Measurements from ENCODE around the gene UNKL. TPM values are rescaled to one million over a fixed set of nuclear protein-coding genes. Genes with fewer than 3 reads are reported as not detected.

UNKL gene
- total RNA-seq, 4 donors from 2014 or later = 31.8 to 38.8 (median 35.8) TPM

DNA sequence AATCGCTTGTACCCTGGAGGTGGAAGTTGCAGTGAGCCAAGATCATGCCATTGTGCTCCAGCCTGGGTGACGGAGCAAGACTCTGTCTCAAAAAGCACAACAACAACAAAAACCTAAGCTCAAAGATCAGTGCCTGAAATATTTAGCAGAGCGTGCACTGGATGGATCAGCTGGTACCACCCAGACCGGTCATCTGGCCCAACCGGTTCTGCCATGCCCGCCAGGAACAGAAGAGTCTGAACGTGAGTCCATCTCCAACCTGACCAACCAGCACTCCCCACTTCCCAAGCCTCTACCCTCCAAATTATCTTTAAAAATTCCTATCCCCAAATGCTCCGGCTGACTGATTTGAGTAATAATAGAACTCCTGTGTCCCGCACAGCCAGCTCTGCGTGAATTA is 7.6 kb upstream of the UNKL start:
- no peak for TF ChIP-seq POLR2A (IDR thresholded peaks at IDR 0.05)
- TF ChIP-seq, protein P1, sequence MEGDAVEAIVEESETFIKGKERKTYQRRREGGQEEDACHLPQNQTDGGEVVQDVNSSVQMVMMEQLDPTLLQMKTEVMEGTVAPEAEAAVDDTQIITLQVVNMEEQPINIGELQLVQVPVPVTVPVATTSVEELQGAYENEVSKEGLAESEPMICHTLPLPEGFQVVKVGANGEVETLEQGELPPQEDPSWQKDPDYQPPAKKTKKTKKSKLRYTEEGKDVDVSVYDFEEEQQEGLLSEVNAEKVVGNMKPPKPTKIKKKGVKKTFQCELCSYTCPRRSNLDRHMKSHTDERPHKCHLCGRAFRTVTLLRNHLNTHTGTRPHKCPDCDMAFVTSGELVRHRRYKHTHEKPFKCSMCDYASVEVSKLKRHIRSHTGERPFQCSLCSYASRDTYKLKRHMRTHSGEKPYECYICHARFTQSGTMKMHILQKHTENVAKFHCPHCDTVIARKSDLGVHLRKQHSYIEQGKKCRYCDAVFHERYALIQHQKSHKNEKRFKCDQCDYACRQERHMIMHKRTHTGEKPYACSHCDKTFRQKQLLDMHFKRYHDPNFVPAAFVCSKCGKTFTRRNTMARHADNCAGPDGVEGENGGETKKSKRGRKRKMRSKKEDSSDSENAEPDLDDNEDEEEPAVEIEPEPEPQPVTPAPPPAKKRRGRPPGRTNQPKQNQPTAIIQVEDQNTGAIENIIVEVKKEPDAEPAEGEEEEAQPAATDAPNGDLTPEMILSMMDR (IDR thresholded peaks at IDR 0.05 in 4 of 5, conservative IDR thresholded peaks at IDR 0.05 in 1 of 5) = no peak
- ATAC-seq (no peak), DNase-seq (no peak)
- H3K36me3 ChIP-seq = peaks cover 0 to 11% of the 10 kb centered on the region in 2 donors
- H3K4me1 ChIP-seq = peaks cover 25 to 38% of the 10 kb centered on the region in 2 donors
- no peaks in the 10 kb centered on the region for H3K27me3 ChIP-seq
- H3K27ac ChIP-seq = peak overlapping the region in 3 of 4 donors; percentile 85 to 99 (median 89)
- in situ Hi-C loops (cut with MboI; ENCODE audit: low sequenced_read_pairs in 4 of 4) (no loop called here), intact Hi-C loops (cut with DNase I; ENCODE audit: low total_unique reads) (loop anchor here (5.0 kb wide), 3 partner anchors 115 to 405 kb away; partner anchors contain the start of genes FAHD1, HAGH, MAPK8IP3 and UBE2I)
- no peaks in the 10 kb centered on the region for H3K9me3 ChIP-seq
- H3K4me3 ChIP-seq = no peak overlapping the region

DNA sequence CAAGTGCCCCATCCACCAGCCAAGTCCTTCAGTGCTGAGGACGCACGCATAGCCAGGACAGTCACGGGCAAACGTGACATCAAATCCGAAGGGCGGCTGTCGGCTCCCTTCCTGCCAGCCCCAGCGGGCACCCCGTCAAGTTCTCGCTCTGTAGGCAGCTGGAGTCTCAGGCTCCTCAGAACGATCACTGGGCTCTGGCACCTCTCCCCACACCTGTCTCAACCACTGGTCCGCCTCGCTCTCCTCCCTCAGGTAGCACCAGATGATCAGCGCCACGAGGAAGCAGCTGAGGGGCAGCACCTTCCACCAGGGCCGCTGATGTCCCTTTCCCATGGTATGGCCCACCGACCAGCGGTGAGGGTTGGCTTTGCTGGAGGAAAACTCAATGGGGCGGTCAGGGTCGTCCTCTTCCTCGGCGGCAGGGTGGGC is 5.6 kb upstream of the UNKL start:
- ATAC-seq = peak; percentile 17 to 20
- Histone ChIP-seq H3K36me3 (peaks cover 0 to 11% of the 10 kb centered on the region in 2 donors), H3K4me3 (peak overlapping the region; percentile 95 to 99 (median 96)), H3K27ac (peak overlapping the region; percentile 85 to 99 (median 90)), H3K27me3 (no peaks in the 10 kb centered on the region), H3K4me1 (peaks cover 25 to 38% of the 10 kb centered on the region in 2 donors), H3K9me3 (no peaks in the 10 kb centered on the region)
- DNase-seq = peak in 1 of 2 donors; percentile 71
- in situ Hi-C loops (cut with MboI; ENCODE audit: low sequenced_read_pairs in 4 of 4) (no loop called here), intact Hi-C loops (cut with DNase I; ENCODE audit: low total_unique reads) (loop anchor here (1.0 to 5.0 kb wide), 9 partner anchors 12 to 407 kb away; partner anchors contain the start of genes CLCN7, CRAMP1, FAHD1 and HAGH)
- TF ChIP-seq POLR2A (IDR thresholded peaks at IDR 0.05) = no peak
- TF ChIP-seq, protein P1 (IDR thresholded peaks at IDR 0.05 in 4 of 5, conservative IDR thresholded peaks at IDR 0.05 in 1 of 5) = no peak

DNA sequence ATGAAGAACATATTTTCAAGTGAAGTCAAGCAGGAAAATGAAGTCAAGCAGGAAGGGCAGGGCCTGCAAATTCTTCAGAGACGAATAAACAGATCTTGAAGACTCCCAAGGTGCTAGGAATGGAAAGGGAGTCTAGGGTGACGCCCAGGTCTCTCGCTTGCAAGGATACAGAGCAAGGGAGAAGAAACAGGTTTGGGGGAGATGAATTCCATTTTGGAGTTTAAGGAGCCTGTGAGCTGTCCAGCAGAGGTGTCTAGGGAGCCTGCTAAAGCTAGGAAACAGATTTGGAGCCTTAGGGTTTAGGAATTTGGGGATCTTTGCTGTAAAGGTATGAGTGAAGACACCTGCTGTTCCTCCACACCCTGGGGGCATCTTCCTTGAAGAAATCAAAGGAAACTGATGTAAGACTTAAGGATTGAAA is 2.0 kb upstream of the UNKL start:
- Histone ChIP-seq H3K4me1 (peaks cover 25 to 45% of the 10 kb centered on the region in 2 donors), H3K27ac (peak overlapping the region in 1 of 4 donors; percentile 50), H3K9me3 (no peaks in the 10 kb centered on the region), H3K4me3 (no peak overlapping the region), H3K36me3 (peaks cover 0 to 8% of the 10 kb centered on the region in 2 donors), H3K27me3 (no peaks in the 10 kb centered on the region)
- in situ Hi-C loops (cut with MboI; ENCODE audit: low sequenced_read_pairs in 4 of 4) (loop anchor here in 1 of 4 donors (10.0 kb wide), 1 partner anchor 52 kb away; no protein-coding TSS in a partner anchor), intact Hi-C loops (cut with DNase I; ENCODE audit: low total_unique reads) (no loop called here)
- ATAC-seq (no peak), DNase-seq (no peak)
- no peak for TF ChIP-seq POLR2A (IDR thresholded peaks at IDR 0.05)
- TF ChIP-seq, protein P1 (IDR thresholded peaks at IDR 0.05 in 4 of 5, conservative IDR thresholded peaks at IDR 0.05 in 1 of 5) = no peak

DNA sequence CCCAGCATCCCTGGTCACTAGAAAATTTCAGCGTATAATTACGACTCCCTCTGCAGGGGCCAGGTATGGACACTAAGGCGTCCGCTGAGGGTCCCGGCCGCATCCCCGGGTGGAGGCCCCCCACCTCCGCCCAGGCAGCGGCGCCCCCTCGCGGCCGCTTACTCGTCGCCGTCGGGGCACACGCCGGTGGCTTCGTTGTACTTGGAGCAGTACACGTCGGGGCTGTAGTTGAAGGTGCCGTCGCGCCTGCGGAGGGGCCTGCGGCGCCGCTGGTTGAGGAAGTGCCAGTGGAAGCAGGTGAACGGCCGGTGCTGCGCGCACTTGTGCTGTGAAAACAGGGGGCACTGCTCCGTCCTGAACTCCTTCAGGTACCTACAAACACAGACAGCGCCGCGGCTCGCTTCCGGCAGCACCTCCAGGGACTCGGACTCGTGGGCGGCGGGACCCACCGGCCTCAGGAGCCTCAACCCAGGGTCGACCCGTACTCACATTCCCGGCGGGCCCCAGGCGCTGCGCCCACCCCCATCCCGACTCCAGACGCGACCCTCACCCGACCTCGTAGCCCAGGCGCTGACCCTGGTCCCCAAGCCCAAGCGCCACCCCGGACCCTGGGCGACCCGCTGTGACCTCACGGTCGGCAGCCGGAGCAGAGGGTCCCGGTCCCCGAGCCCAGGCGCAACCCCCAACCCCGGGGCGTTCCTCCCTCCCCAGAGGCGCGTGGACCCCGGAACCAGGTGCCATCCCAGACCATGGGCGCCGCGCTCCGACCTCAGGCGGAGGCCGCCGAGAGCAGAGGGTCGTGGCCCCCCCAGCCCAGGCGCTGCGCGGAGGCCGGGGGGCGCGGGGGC is 596 bp downstream of the UNKL start:
- peak overlapping the region; percentile 92 to 97 (median 94) for H3K4me3 ChIP-seq
- peaks cover 0 to 8% of the 10 kb centered on the region in 2 donors for H3K36me3 ChIP-seq
- peak overlapping the region; percentile 84 to 90 (median 86) for H3K27ac ChIP-seq
- TF ChIP-seq, protein P1 (IDR thresholded peaks at IDR 0.05 in 4 of 5, conservative IDR thresholded peaks at IDR 0.05 in 1 of 5) = peak; percentile 25 to 69 (median 60)
- TF ChIP-seq POLR2A (IDR thresholded peaks at IDR 0.05) = no peak
- intact Hi-C loops (cut with DNase I; ENCODE audit: low total_unique reads) = loop anchor here (1.0 kb wide), 1 partner anchor 51 kb away; no protein-coding TSS in a partner anchor
- DNase-seq = peak in 1 of 2 donors; percentile 27
- no peaks in the 10 kb centered on the region for H3K9me3 ChIP-seq
- H3K27me3 ChIP-seq = no peaks in the 10 kb centered on the region
- in situ Hi-C loops (cut with MboI; ENCODE audit: low sequenced_read_pairs in 4 of 4) = loop anchor here in 1 of 4 donors (10.0 kb wide), 1 partner anchor 49 kb away; no protein-coding TSS in a partner anchor
- ATAC-seq = peak; percentile 31 to 47
- peaks cover 15 to 28% of the 10 kb centered on the region in 2 donors for H3K4me1 ChIP-seq
